BLaER1 treated with 17β-estradiol and CSF1 and Interleukin-3, amounts not matched to agents 10 nM and 100 nM (cell line): Measurements from ENCODE around the gene TC2N.
A peak's percentile ranks its signal among the peaks of the same experiment; 100 is the strongest.

Experiments used
- H3K27ac ChIP-seq, 11 experiments: shearing (Covaris generic); formaldehyde crosslinking; 2 replicates each; pipeline ENCODE4 v1.8.1; 2022
- H3K27me3 ChIP-seq, 11 experiments: shearing (Covaris generic); formaldehyde crosslinking; 2 replicates each; pipeline ENCODE4 v1.8.1; 2022
- H3K36me3 ChIP-seq, 11 experiments: shearing (Covaris generic); formaldehyde crosslinking; 2 replicates each; pipeline ENCODE4 v1.8.1; 2022
- H3K4me1 ChIP-seq, 10 experiments: shearing (Covaris generic); formaldehyde crosslinking; 2 replicates each; pipeline ENCODE4 v1.8.1; 2022
- H3K4me2 ChIP-seq, 11 experiments: shearing (Covaris generic); formaldehyde crosslinking; 2 replicates each; pipeline ENCODE4 v1.8.1; 2022
- H3K4me3 ChIP-seq, 10 experiments: shearing (Covaris generic); formaldehyde crosslinking; 2 replicates each; pipeline ENCODE4 v1.8.1; 2022
- H3K9ac ChIP-seq, 11 experiments: shearing (Covaris generic); formaldehyde crosslinking; 2 replicates each; pipeline ENCODE4 v1.8.1; 2022
- H3K9me3 ChIP-seq, 11 experiments: shearing (Covaris generic); formaldehyde crosslinking; replicated peaks in 1 of 11; 2 replicates each; pipeline ENCODE4 v1.8.1; 2022
- H4K20me1 ChIP-seq, 11 experiments: shearing (Covaris generic); formaldehyde crosslinking; 2 replicates each; pipeline ENCODE4 v1.8.1; 2022
- Cebpa-rat ChIP-seq, 11 experiments: shearing (Covaris generic); IDR thresholded peaks; 2 replicates each; pipeline ENCODE4 v1.8.1; 2022

Gene TC2N

DNA sequence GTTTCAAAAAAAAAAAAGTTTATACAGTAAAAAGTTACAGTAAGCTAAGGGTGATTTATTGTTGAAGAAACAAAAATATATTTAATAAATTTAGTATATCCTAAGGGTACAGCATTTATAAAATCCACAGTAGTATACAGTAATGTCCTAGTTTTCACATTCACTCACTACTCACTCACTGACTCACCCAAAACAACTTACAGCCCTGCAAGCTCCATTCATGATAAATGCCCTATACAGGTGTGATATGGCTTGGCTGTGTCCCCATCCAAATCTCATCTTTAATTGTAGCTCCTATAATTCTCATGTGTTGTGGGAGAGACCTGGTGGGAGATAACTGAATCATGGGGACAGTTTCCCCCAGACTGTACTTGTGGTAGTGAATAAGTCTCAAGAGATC, 61.7 kb downstream of the TC2N start:
- H3K36me3 ChIP-seq: peaks cover 0 to 8% (median 0%) of the 10 kb centered on the region in 11 experiments; a peak in 4 of 22 replicates
- TF ChIP-seq Cebpa-rat (IDR thresholded peaks at IDR 0.05): no peak
- no peaks in the 10 kb centered on the region for H3K4me1 ChIP-seq
- no peak overlapping the region for H3K4me3 ChIP-seq
- no peak overlapping the region for H3K9ac ChIP-seq
- no peaks in the 10 kb centered on the region for H3K27me3 ChIP-seq
- H3K4me2 ChIP-seq: no peak overlapping the region
- H4K20me1 ChIP-seq: no peaks in the 10 kb centered on the region
- H3K9me3 ChIP-seq: peaks cover 45 to 61% (median 57%) of the 10 kb centered on the region in 11 experiments
- no peak overlapping the region for H3K27ac ChIP-seq

GRCh38 chr14:91801358-91801757, 66.0 kb downstream of the TC2N start:
- Histone ChIP-seq H3K9ac (no peak overlapping the region), H3K9me3 (peaks cover 11 to 20% (median 15%) of the 10 kb centered on the region in 11 experiments), H3K4me1 (no peaks in the 10 kb centered on the region), H3K4me3 (no peak overlapping the region), H4K20me1 (no peaks in the 10 kb centered on the region), H3K4me2 (no peak overlapping the region), H3K27ac (no peak overlapping the region), H3K36me3 (peaks cover 0 to 1% (median 0%) of the 10 kb centered on the region in 11 experiments; a peak in 2 of 22 replicates), H3K27me3 (no peaks in the 10 kb centered on the region)
- no peak for TF ChIP-seq Cebpa-rat (IDR thresholded peaks at IDR 0.05)

DNA sequence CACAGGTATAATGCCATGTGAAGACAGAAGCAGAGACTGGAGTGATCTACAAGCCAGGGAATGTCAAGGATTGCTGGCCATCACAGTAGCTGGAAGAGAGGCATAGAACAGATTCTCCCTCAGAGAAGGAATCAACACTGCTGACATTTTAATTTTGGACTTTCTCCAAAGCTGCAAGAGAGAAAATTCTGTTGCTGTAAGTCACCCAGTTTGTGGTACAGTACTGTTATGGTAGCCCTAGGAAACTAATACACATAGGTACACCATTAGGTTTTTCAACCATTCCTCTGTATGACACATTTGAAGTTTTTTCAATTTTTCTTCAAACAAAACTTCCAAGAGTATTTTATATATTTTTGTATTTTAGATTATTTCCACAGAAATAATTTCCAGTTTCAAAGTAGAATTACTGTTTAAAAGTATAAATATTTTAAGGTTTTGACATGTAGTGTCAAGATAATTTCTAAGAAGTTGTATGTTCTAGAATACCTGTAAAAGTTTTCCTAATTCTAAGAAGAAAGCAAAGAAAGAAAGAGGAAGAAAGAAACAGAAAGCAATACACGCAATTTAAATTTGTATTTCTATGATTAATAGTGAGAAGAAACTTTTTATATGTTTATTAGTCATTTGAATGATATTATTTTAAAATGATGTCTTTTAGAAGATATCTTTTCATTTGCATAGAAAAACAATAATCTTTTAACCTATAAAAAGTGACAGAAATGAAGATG, 70.6 kb downstream of the TC2N start:
- Histone ChIP-seq H3K4me1 (no peaks in the 10 kb centered on the region), H3K4me2 (no peak overlapping the region), H3K4me3 (no peak overlapping the region), H3K9me3 (peaks cover 0 to 19% (median 13%) of the 10 kb centered on the region in 11 experiments; a peak in 15 of 22 replicates), H3K27me3 (no peaks in the 10 kb centered on the region), H3K9ac (no peak overlapping the region), H3K36me3 (no peaks in the 10 kb centered on the region), H3K27ac (no peak overlapping the region), H4K20me1 (no peaks in the 10 kb centered on the region)
- no peak for TF ChIP-seq Cebpa-rat (IDR thresholded peaks at IDR 0.05)

- H3K36me3 ChIP-seq: no peaks in the 10 kb centered on the region
- no peaks in the 10 kb centered on the region for H3K27me3 ChIP-seq
- H3K9ac ChIP-seq: no peak overlapping the region
- no peaks in the 10 kb centered on the region for H4K20me1 ChIP-seq
- no peak overlapping the region for H3K27ac ChIP-seq
- H3K9me3 ChIP-seq: peaks cover 0 to 19% (median 13%) of the 10 kb centered on the region in 11 experiments; a peak in 15 of 22 replicates
- no peak for TF ChIP-seq Cebpa-rat (IDR thresholded peaks at IDR 0.05)
- H3K4me1 ChIP-seq: no peaks in the 10 kb centered on the region
- H3K4me3 ChIP-seq: no peak overlapping the region
- H3K4me2 ChIP-seq: no peak overlapping the region
These were observed 73.6 kb downstream of the TC2N start for GRCh38 chr14:91793704-91794103.

DNA sequence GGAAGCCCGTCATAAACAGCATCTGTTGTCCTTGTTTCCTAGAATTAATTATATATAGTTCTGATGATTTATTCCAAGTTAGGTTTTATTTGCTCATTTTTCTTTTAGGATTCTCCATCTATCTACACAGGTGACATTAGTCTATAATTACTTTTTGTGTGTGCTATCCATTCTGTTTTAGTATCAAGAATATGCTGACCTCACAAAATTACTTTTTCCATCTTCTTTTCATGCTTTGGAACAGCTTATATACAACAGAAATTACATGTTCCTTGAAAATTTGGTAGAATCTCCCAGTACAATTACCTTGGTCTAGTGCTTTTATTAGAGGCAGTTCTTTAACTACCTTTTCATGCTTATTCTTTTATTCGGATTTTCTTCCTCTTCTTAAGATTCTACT, 81.1 kb downstream of the TC2N start:
- H3K9ac ChIP-seq: no peak overlapping the region
- TF ChIP-seq Cebpa-rat (IDR thresholded peaks at IDR 0.05): no peak
- no peaks in the 10 kb centered on the region for H3K9me3 ChIP-seq
- no peak overlapping the region for H3K27ac ChIP-seq
- no peak overlapping the region for H3K4me3 ChIP-seq
- no peak overlapping the region for H3K4me2 ChIP-seq
- H3K4me1 ChIP-seq: no peaks in the 10 kb centered on the region
- no peaks in the 10 kb centered on the region for H4K20me1 ChIP-seq
- no peaks in the 10 kb centered on the region for H3K27me3 ChIP-seq
- no peaks in the 10 kb centered on the region for H3K36me3 ChIP-seq

DNA sequence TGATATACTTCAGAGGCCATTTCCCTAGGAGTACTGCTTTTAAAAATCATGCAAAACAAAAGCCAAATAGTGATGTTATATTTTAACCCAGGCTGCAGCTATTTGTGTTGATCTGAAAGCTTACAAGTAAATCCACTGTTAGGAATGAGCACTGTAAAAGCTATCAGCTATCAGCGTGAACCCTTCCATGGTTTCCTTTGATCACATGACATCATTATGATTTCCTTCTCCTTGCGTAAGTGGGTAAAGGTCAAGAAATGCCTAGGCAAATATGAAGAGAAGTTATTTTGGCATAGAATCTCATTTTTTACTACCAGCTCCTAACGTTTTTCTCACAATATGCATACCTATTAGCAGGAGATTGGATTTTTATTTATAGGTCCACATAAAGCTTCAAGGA, 86.9 kb downstream of the TC2N start:
- Histone ChIP-seq H3K4me2 (no peak overlapping the region), H3K9me3 (no peaks in the 10 kb centered on the region)
- no peak for TF ChIP-seq Cebpa-rat (IDR thresholded peaks at IDR 0.05)

DNA sequence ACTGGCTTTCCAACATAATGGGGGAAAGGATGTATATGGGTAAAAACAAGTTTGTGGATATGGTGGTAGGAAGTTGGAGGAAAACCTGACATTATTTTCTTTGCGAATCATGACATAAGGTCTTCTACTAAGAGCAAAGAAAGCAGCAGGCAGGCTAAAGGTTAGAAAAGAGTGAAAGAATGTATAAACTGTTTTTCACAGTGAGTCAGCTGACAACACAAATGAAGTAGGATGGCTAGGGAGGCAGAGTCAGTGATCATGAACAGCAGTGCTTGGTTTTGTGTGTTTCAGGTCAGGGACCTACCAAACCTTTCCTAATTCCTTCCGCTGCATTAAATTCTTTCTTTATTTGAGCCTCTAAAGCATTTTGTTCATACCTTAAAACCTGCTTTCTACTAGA, 89.1 kb downstream of the TC2N start:
- H3K9ac ChIP-seq: no peak overlapping the region
- no peak overlapping the region for H3K4me2 ChIP-seq
- H3K4me1 ChIP-seq: peaks cover 0 to 9% (median 6%) of the 10 kb centered on the region in 10 experiments; a peak in 12 of 20 replicates
- no peaks in the 10 kb centered on the region for H3K9me3 ChIP-seq
- TF ChIP-seq Cebpa-rat (IDR thresholded peaks at IDR 0.05): no peak
- no peak overlapping the region for H3K4me3 ChIP-seq
- no peaks in the 10 kb centered on the region for H3K27me3 ChIP-seq
- no peak overlapping the region for H3K27ac ChIP-seq
- no peaks in the 10 kb centered on the region for H3K36me3 ChIP-seq
- no peaks in the 10 kb centered on the region for H4K20me1 ChIP-seq

More for the DNA sequence above, 86.9 kb downstream of the TC2N start:
- Histone ChIP-seq H3K4me1 (no peaks in the 10 kb centered on the region), H4K20me1 (no peaks in the 10 kb centered on the region), H3K27ac (no peak overlapping the region), H3K9ac (no peak overlapping the region), H3K27me3 (no peaks in the 10 kb centered on the region), H3K36me3 (no peaks in the 10 kb centered on the region), H3K4me3 (no peak overlapping the region)

DNA sequence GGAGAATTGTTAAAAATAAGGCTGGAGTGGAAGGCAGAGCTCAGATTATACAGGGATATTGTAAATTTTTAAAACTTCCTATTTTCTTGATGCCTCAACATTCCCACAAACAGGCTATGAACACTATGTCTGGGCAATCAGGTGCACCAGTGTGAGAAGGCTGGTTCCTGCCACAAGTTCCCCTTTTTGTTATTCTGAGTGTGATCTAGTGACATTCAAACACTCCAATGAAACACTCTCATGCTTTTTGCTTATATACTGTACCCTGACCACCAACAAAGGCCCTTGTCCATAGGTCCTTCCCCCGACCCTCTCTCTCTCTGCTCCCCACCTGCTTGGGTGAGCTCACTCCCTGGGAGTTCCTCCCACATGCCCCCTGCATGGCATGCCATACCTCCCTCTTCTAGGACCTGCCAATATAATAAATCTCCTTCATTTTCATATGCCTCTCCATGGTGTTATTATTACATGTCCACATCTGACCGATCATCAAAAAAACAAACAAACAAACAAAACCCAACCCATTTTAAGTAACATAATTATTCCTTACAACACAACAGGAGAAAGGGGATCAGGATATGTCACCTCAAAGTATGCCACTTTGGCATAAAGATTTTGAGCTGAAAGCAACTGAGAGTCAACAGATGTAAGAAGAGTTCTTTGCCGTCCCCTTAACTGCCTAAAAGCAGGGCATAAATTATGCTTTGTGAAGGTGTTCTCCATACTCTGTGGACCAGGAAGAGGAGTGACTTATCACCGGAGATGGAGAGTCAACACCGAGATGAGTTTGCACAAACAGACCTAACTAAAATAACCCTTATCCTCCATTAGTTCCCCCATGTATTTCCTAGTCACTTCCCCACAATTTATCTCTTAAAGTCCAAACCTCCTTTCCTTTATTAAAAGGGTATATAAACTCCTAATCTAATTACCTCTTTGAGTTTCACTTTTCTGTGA, 92.9 kb downstream of the TC2N start:
- no peak for TF ChIP-seq Cebpa-rat (IDR thresholded peaks at IDR 0.05)
- peak overlapping the region in 7 of 11 experiments; percentile 7 to 40 (median 11); a peak in 6 of 22 replicates for H3K4me2 ChIP-seq
- H3K9ac ChIP-seq: no peak overlapping the region
- no peaks in the 10 kb centered on the region for H3K9me3 ChIP-seq
- H4K20me1 ChIP-seq: no peaks in the 10 kb centered on the region
- H3K27ac ChIP-seq: no peak overlapping the region
- H3K4me1 ChIP-seq: peaks cover 0 to 9% (median 6%) of the 10 kb centered on the region in 10 experiments; a peak in 12 of 20 replicates
- no peaks in the 10 kb centered on the region for H3K36me3 ChIP-seq
- H3K27me3 ChIP-seq: no peaks in the 10 kb centered on the region
- no peak overlapping the region for H3K4me3 ChIP-seq

GRCh38 chr14:91770185-91770584, 97.2 kb downstream of the TC2N start:
- H3K9me3 ChIP-seq: no peaks in the 10 kb centered on the region
- no peak overlapping the region for H3K4me3 ChIP-seq
- H3K9ac ChIP-seq: no peak overlapping the region
- H3K27ac ChIP-seq: no peak overlapping the region
- H4K20me1 ChIP-seq: no peaks in the 10 kb centered on the region
- H3K36me3 ChIP-seq: no peaks in the 10 kb centered on the region
- no peak for TF ChIP-seq Cebpa-rat (IDR thresholded peaks at IDR 0.05)
- peaks cover 0 to 9% (median 6%) of the 10 kb centered on the region in 10 experiments; a peak in 12 of 20 replicates for H3K4me1 ChIP-seq
- no peaks in the 10 kb centered on the region for H3K27me3 ChIP-seq
- H3K4me2 ChIP-seq: no peak overlapping the region
